ENCODE measurements around the gene MAP7D1. TPM values are rescaled to one million over a fixed set of nuclear protein-coding genes. Genes with fewer than 3 reads are reported as not detected.

The MAP7D1 gene
- total and polyA plus RNA-seq, 10 of the 15 experiments (the other 5 are each of a cell fraction or from before 2014, with no cell fraction given): 4.4 to 97.6 (median 24.2) TPM

Small RNA genes within 50 kb of the gene (small RNA-seq; reads per million reads assigned to genes)
- not detected for gene RN7SL131P

Other genes with a start within 250 kb of the MAP7D1 start
Only the 7 nearest of the 10 such genes appear.
- not detected in 2 replicates for gene TEKT2, start 72.1 kb upstream of the MAP7D1 start, total RNA-seq (2014; rRNA removed)
- gene TEKT2, start 72.1 kb upstream of the MAP7D1 start, total RNA-seq (2014; rRNA removed; fragmentation: Illumina TruSeq; extraction: Trizol): not detected in 2 replicates
- not detected in 2 replicates for gene TEKT2, start 72.1 kb upstream of the MAP7D1 start, total RNA-seq (2021)
- gene TEKT2, start 72.1 kb upstream of the MAP7D1 start, polyA plus RNA-seq (2011; rRNA removed): 0.07 TPM in 1 of 2 replicates, not detected in the other
- gene TEKT2, start 72.1 kb upstream of the MAP7D1 start, polyA plus RNA-seq (2014; fragmentation: Illumina TruSeq; extraction: Trizol): not detected in 2 replicates
- not detected for gene TEKT2, start 72.1 kb upstream of the MAP7D1 start, polyA plus RNA-seq (2014; fragmentation: Nextera tagmentation; extraction: Ambion mirVana)
- gene TEKT2, start 72.1 kb upstream of the MAP7D1 start, polyA plus RNA-seq (2014; rRNA removed): not detected in 2 replicates
- under 1 TPM in 1 of 2 experiments, not detected in 1; 0.13 TPM for gene TEKT2, start 72.1 kb upstream of the MAP7D1 start, polyA plus RNA-seq (2016; fragmentation: Nextera tagmentation; extraction: Ambion mirVana)
- gene ADPRS, start 67.3 kb upstream of the MAP7D1 start, total RNA-seq (2014; rRNA removed): 49.2 and 52.1 TPM in 2 replicates
- 22.7 and 25.2 TPM in 2 replicates for gene ADPRS, start 67.3 kb upstream of the MAP7D1 start, total RNA-seq (2014; rRNA removed; fragmentation: Illumina TruSeq; extraction: Trizol)
- 35.7 and 37.3 TPM in 2 replicates for gene ADPRS, start 67.3 kb upstream of the MAP7D1 start, total RNA-seq (2021)
- 36.5 and 57.6 TPM in 2 replicates for gene ADPRS, start 67.3 kb upstream of the MAP7D1 start, polyA plus RNA-seq (2011; rRNA removed)
- 14.2 and 23.8 TPM in 2 replicates for gene ADPRS, start 67.3 kb upstream of the MAP7D1 start, polyA plus RNA-seq (2014; fragmentation: Illumina TruSeq; extraction: Trizol)
- gene ADPRS, start 67.3 kb upstream of the MAP7D1 start, polyA plus RNA-seq (2014; fragmentation: Nextera tagmentation; extraction: Ambion mirVana): 10 to 100 TPM in 1 of 2 experiments, 1 to 10 TPM in 1; 7.6 to 12.1 TPM
- 40.8 and 44.3 TPM in 2 replicates for gene ADPRS, start 67.3 kb upstream of the MAP7D1 start, polyA plus RNA-seq (2014; rRNA removed)
- gene ADPRS, start 67.3 kb upstream of the MAP7D1 start, polyA plus RNA-seq (2016; fragmentation: Nextera tagmentation; extraction: Ambion mirVana): 10 to 100 TPM; 48.7 to 57.5 TPM
- gene COL8A2, start 30.9 kb upstream of the MAP7D1 start, total RNA-seq (2014; rRNA removed): 0.05 TPM in 1 of 2 replicates, not detected in the other
- gene COL8A2, start 30.9 kb upstream of the MAP7D1 start, total RNA-seq (2014; rRNA removed; fragmentation: Illumina TruSeq; extraction: Trizol): not detected in 2 replicates
- gene COL8A2, start 30.9 kb upstream of the MAP7D1 start, total RNA-seq (2021): 0.08 TPM in 1 of 2 replicates, not detected in the other
- not detected in 2 replicates for gene COL8A2, start 30.9 kb upstream of the MAP7D1 start, polyA plus RNA-seq (2011; rRNA removed)
- 0.01 TPM in 1 of 2 replicates, not detected in the other for gene COL8A2, start 30.9 kb upstream of the MAP7D1 start, polyA plus RNA-seq (2014; fragmentation: Illumina TruSeq; extraction: Trizol)
- not detected for gene COL8A2, start 30.9 kb upstream of the MAP7D1 start, polyA plus RNA-seq (2014; fragmentation: Nextera tagmentation; extraction: Ambion mirVana)
- gene COL8A2, start 30.9 kb upstream of the MAP7D1 start, polyA plus RNA-seq (2014; rRNA removed): 0.03 TPM in 1 of 2 replicates, not detected in the other
- gene COL8A2, start 30.9 kb upstream of the MAP7D1 start, polyA plus RNA-seq (2016; fragmentation: Nextera tagmentation; extraction: Ambion mirVana): not detected
- gene TRAPPC3, start 6.7 kb upstream of the MAP7D1 start, total RNA-seq (2014; rRNA removed): 68.0 and 72.2 TPM in 2 replicates
- gene TRAPPC3, start 6.7 kb upstream of the MAP7D1 start, total RNA-seq (2014; rRNA removed; fragmentation: Illumina TruSeq; extraction: Trizol): 59.7 and 59.9 TPM in 2 replicates
- 54.4 and 60.0 TPM in 2 replicates for gene TRAPPC3, start 6.7 kb upstream of the MAP7D1 start, total RNA-seq (2021)
- gene TRAPPC3, start 6.7 kb upstream of the MAP7D1 start, polyA plus RNA-seq (2011; rRNA removed): 75.3 and 80.2 TPM in 2 replicates
- gene TRAPPC3, start 6.7 kb upstream of the MAP7D1 start, polyA plus RNA-seq (2014; fragmentation: Illumina TruSeq; extraction: Trizol): 77.8 and 93.7 TPM in 2 replicates
- 10 to 100 TPM; 14.7 to 24.5 TPM for gene TRAPPC3, start 6.7 kb upstream of the MAP7D1 start, polyA plus RNA-seq (2014; fragmentation: Nextera tagmentation; extraction: Ambion mirVana)
- 73.1 and 74.9 TPM in 2 replicates for gene TRAPPC3, start 6.7 kb upstream of the MAP7D1 start, polyA plus RNA-seq (2014; rRNA removed)
- gene TRAPPC3, start 6.7 kb upstream of the MAP7D1 start, polyA plus RNA-seq (2016; fragmentation: Nextera tagmentation; extraction: Ambion mirVana): 100 to 1,000 TPM; 113 to 122 TPM
- 76.2 and 77.4 TPM in 2 replicates for gene THRAP3, start 68.3 kb downstream of the MAP7D1 start, total RNA-seq (2014; rRNA removed)
- 146 and 149 TPM in 2 replicates for gene THRAP3, start 68.3 kb downstream of the MAP7D1 start, total RNA-seq (2014; rRNA removed; fragmentation: Illumina TruSeq; extraction: Trizol)
- gene THRAP3, start 68.3 kb downstream of the MAP7D1 start, total RNA-seq (2021): 135 and 136 TPM in 2 replicates
- 98.0 and 109 TPM in 2 replicates for gene THRAP3, start 68.3 kb downstream of the MAP7D1 start, polyA plus RNA-seq (2011; rRNA removed)
- gene THRAP3, start 68.3 kb downstream of the MAP7D1 start, polyA plus RNA-seq (2014; fragmentation: Illumina TruSeq; extraction: Trizol): 153 and 173 TPM in 2 replicates
- 100 to 1,000 TPM in 1 of 2 experiments, 10 to 100 TPM in 1; 76.3 to 173 TPM for gene THRAP3, start 68.3 kb downstream of the MAP7D1 start, polyA plus RNA-seq (2014; fragmentation: Nextera tagmentation; extraction: Ambion mirVana)
- 80.0 and 96.9 TPM in 2 replicates for gene THRAP3, start 68.3 kb downstream of the MAP7D1 start, polyA plus RNA-seq (2014; rRNA removed)
- gene THRAP3, start 68.3 kb downstream of the MAP7D1 start, polyA plus RNA-seq (2016; fragmentation: Nextera tagmentation; extraction: Ambion mirVana): 100 to 1,000 TPM; 135 to 151 TPM
- 1.9 and 3.2 TPM in 2 replicates for gene SH3D21, start 150.2 kb downstream of the MAP7D1 start, total RNA-seq (2014; rRNA removed)
- 2.1 and 2.4 TPM in 2 replicates for gene SH3D21, start 150.2 kb downstream of the MAP7D1 start, total RNA-seq (2014; rRNA removed; fragmentation: Illumina TruSeq; extraction: Trizol)
- 4.9 and 5.5 TPM in 2 replicates for gene SH3D21, start 150.2 kb downstream of the MAP7D1 start, total RNA-seq (2021)
- 2.1 and 2.5 TPM in 2 replicates for gene SH3D21, start 150.2 kb downstream of the MAP7D1 start, polyA plus RNA-seq (2011; rRNA removed)
- 2.3 and 5.1 TPM in 2 replicates for gene SH3D21, start 150.2 kb downstream of the MAP7D1 start, polyA plus RNA-seq (2014; fragmentation: Illumina TruSeq; extraction: Trizol)
- gene SH3D21, start 150.2 kb downstream of the MAP7D1 start, polyA plus RNA-seq (2014; fragmentation: Nextera tagmentation; extraction: Ambion mirVana): under 1 TPM; 0.06 to 0.11 TPM
- gene SH3D21, start 150.2 kb downstream of the MAP7D1 start, polyA plus RNA-seq (2014; rRNA removed): 5.7 and 5.9 TPM in 2 replicates
- 1 to 10 TPM in 1 of 2 experiments, under 1 TPM in 1; 0.19 to 2.1 TPM for gene SH3D21, start 150.2 kb downstream of the MAP7D1 start, polyA plus RNA-seq (2016; fragmentation: Nextera tagmentation; extraction: Ambion mirVana)
- gene EVA1B, start 167.5 kb downstream of the MAP7D1 start, total RNA-seq (2014; rRNA removed): 6.4 and 6.9 TPM in 2 replicates
- 0.32 and 0.45 TPM in 2 replicates for gene EVA1B, start 167.5 kb downstream of the MAP7D1 start, total RNA-seq (2014; rRNA removed; fragmentation: Illumina TruSeq; extraction: Trizol)
- 5.3 and 6.1 TPM in 2 replicates for gene EVA1B, start 167.5 kb downstream of the MAP7D1 start, total RNA-seq (2021)
- 0.58 TPM in 1 of 2 replicates, not detected in the other for gene EVA1B, start 167.5 kb downstream of the MAP7D1 start, polyA plus RNA-seq (2011; rRNA removed)
- gene EVA1B, start 167.5 kb downstream of the MAP7D1 start, polyA plus RNA-seq (2014; fragmentation: Illumina TruSeq; extraction: Trizol): not detected in 2 replicates
- gene EVA1B, start 167.5 kb downstream of the MAP7D1 start, polyA plus RNA-seq (2014; fragmentation: Nextera tagmentation; extraction: Ambion mirVana): under 1 TPM in 1 of 2 experiments, not detected in 1; 0.15 TPM
- gene EVA1B, start 167.5 kb downstream of the MAP7D1 start, polyA plus RNA-seq (2014; rRNA removed): 3.4 and 6.7 TPM in 2 replicates
- 1 to 10 TPM; 2.7 to 3.2 TPM for gene EVA1B, start 167.5 kb downstream of the MAP7D1 start, polyA plus RNA-seq (2016; fragmentation: Nextera tagmentation; extraction: Ambion mirVana)